Cardiac fibroblast (primary cell): ENCODE measurements around the gene PXYLP1.
"Not testable (repeated sequence)": the region's sequence is repeated elsewhere in the genome, so short reads cannot be mapped to it uniquely, and the experiment has no call there.

Experiments used
- DNase-seq, 2 donors: peaks; one replicate each; pipeline versions ENCODE4 v3.0.0 to v3.0.0-alpha.2; 2010; ENCODE audit warnings: low read depth in 2 of 2
- H3K4me3 ChIP-seq, 2 donors: replicated peaks in 1 of 2; 1 replicate in 1 of 2; 2 replicates in 1 of 2; pipeline ENCODE4 v1.5.1; 2011; ENCODE audit warnings: low read depth in 2 of 2, low read length in 2 of 2, mild to moderate bottlenecking in 2 of 2, moderate library complexity in 1 of 2
- TF ChIP-seq, protein P1 (sequence below): IDR thresholded peaks from one replicate; pipeline ENCODE4 v1.5.1; 2011; ENCODE audit warnings: low read depth, mild to moderate bottlenecking, low read length, inconsistent platforms

Gene PXYLP1

DNA sequence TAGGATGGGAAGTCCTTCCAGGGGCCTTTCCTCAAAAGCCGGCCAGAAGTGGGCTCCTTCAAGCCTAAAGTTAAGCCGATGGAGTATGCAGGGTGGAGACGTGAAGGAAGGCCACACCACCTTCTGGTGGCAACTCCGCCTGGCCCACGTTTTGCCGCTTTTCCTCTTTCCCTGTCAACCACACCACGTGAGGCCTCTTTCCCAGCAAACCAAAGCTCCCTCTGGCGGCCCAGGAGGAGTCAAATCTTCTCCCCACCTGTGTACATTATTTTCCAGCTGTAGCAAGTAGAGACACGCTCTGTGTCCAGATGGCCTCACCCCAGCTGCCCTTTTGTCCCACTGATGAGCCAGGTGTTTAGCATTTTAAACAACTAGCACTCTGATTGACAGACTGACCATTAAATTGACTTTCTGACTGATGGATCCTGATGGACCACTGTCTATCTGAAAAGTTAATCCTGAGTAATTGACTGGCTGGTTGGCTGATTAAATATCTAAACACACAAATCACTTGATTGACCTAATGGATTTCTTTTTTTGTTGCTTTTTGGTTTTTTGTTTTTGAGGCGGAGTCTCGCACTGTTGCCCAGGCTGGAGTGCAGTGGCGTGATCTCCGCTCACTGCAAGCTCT is 77.1 kb downstream of the PXYLP1 start:
- DNase-seq, result peak; percentile 55 to 65
- TF ChIP-seq, protein P1, sequence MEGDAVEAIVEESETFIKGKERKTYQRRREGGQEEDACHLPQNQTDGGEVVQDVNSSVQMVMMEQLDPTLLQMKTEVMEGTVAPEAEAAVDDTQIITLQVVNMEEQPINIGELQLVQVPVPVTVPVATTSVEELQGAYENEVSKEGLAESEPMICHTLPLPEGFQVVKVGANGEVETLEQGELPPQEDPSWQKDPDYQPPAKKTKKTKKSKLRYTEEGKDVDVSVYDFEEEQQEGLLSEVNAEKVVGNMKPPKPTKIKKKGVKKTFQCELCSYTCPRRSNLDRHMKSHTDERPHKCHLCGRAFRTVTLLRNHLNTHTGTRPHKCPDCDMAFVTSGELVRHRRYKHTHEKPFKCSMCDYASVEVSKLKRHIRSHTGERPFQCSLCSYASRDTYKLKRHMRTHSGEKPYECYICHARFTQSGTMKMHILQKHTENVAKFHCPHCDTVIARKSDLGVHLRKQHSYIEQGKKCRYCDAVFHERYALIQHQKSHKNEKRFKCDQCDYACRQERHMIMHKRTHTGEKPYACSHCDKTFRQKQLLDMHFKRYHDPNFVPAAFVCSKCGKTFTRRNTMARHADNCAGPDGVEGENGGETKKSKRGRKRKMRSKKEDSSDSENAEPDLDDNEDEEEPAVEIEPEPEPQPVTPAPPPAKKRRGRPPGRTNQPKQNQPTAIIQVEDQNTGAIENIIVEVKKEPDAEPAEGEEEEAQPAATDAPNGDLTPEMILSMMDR, result peak; percentile 59
- H3K4me3 ChIP-seq, result no peak overlapping the region

DNA sequence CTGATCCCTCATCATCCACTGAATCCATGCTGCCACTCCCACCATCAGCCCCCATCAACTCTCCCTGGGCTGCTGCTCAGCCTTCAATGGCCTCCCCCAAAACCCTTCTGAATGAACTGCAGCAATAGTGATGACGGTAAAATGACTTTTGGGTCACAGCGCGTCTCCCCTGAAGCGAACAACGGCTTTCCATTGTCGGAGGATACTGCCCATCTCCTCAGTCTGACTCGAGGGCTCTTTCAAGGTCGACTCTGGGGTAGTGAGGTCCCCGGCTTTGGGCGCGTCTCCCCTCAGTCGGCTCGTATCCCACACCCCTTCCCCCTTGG is 79.5 kb downstream of the PXYLP1 start:
- DNase-seq, result no peak
- TF ChIP-seq, protein P1, result no peak
- peak overlapping the region; percentile 71 to 77 for H3K4me3 ChIP-seq

DNA sequence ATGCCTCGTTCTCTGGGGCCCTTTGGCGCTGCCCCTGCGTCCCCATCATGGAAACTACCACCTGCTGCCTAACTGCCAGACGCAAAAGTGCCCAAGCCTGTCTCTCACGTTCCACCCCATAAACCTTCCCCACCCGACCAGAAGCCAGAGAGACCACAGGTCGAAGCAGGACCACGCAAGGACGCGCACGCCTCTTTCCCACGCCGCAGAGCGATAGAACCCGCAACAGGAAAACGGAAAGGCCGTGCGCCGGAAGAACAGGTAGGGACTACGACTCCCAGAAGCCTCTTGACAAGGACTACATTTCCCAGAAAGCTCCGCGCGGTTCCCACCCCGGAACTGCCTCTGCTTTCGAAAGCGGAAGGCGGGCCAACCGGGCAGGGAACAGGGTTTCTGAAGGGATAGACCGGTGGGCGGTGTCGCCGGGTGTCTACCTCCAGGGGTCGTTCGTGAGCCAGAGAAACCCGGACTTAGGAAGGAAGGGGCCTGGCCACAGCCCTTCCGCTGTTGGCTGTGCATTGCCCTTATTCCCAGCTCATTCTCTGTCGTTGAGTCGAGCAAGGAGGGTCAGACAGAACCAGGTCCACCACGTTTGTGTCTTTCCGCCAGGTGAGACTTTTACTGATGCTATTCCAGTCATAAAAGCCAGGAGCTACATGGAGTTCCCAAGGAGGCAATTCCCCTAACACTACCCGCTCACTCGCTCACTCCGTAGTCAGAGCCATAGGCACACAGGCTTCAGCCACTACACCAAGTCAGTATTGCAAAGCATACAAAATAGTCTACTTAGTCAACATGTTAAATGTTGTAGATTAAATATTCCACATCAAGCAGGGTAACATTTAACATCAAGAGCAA is 80.1 kb downstream of the PXYLP1 start:
- TF ChIP-seq, protein P1, result peak; percentile 81

DNA sequence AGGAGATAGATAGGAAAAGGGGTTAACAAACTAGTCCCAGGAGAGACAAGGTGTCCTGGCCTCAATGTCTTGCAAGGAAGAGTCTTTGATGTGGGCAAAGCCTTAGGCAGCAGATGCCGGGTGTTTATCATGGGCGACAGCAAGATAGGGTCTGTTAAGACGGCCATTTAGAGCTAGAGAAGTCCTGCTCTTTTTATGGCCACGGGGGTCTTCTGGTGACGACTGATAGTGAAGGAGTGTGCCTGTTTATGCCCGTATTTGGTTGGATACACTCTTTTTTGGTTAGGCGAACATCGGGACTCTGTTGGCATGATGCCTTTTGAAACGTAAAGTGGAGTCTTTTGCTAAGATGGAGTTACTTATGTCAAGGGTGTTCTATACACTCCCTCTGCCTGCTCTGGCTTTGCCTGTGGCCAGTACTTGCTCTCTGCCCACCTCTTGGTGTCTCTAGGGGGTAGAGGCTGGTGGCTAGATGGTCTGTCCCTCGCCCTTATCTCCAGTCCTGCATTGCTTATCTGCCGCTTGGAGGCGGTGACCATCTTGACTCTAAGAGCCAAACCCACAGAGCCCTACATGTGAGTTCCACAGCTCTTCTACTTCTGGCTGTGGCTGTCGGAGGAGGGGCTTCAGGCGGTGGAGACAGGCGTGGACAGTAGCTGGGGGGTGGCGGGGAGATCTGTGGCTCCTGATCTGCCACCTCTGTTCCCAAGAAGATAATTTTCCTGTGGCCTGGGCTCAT is 80.9 kb downstream of the PXYLP1 start:
- TF ChIP-seq, protein P1, result no peak
- no peak for DNase-seq
- peak overlapping the region; percentile 35 to 77 for H3K4me3 ChIP-seq

More for the DNA sequence above, 80.1 kb downstream of the PXYLP1 start:
- peak overlapping the region; percentile 71 to 77 for H3K4me3 ChIP-seq
- DNase-seq, result peak; percentile 98 to 99

DNA sequence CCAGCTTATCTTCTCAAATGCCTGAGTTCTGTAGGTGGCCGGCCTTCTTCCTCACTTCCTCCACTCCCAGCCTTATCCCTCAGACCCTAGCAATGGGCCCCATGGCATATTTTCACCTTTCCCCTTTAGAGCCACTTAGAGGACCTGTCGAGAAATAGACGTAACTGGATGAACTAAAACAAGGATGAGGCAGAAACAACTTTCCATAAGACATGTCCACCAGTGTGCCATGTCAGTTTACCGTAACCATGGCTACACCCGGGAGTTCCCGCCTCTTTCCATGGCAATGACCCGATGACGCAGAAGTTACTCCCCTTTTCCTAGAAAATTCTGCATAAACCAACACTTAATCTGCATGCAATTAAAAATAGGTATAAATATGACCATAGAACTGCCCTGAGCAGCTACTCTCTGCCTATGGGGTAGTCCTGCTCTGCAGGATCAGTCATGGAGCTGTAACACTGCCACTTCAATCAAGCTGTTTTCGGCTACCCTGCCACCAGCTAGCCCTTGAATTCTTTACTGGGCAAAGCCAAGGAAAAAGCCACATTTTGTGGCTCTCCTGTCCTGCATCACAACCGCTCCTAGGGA is 81.6 kb downstream of the PXYLP1 start:
- TF ChIP-seq, protein P1, result no peak
- DNase-seq, result no peak
- H3K4me3 ChIP-seq, result no peak overlapping the region

DNA sequence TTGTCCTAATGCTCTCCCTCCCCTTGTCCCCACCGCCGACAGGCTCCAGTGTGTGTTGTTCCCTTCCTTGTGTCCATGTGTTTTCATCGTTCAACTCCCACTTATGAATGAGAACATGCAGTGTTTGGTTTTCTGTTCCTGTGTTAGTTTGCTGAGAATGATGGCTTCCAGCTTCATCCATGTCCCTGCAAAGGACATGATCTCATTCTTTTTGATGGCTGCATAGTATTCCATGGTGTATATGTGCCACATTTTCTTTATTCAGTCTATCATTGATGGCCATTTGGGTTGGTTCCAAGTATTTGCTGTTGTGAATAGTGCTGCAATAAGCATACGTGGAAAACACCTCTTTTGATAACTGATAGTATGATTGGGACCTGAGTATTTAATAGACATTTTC is 82.8 kb downstream of the PXYLP1 start:
- H3K4me3 ChIP-seq, DNase-seq: not testable (repeated sequence)

DNA sequence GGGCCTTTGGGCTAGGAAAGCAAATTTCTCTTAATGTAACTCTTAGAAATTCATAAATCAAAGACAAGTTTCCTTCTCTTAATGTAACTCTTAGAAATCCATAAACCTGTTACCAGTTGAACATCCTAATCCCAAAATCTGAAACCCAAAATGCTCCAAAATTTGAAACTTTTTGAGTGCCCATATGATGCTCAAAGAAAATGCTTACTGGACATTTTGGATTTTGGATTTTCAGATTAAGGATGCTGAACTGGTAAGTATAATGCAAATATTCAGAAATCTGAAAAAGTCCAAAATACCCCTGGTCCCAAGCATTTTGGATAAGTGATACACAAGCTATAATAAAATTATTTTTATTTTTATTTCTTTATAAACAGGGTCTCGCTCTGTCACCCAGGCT is 85.2 kb downstream of the PXYLP1 start:
- no peak overlapping the region for H3K4me3 ChIP-seq
- no peak for DNase-seq
- TF ChIP-seq, protein P1, result no peak
